Measurements from ENCODE around the gene ARFIP2. TPM values are rescaled to one million over a fixed set of nuclear protein-coding genes. Genes with fewer than 3 reads are reported as not detected.
A peak's percentile ranks its signal among the peaks of the same experiment; 100 is the strongest.

ARFIP2 gene
- total RNA-seq, 1 experiment from 2014 or later = 65.0 TPM

- no peak for TF ChIP-seq EZH2 (IDR thresholded peaks at IDR 0.05; ENCODE audit: borderline replicate concordance, low read depth, low read length, poor library complexity, severe bottlenecking)
- TF ChIP-seq CTCF (conservative IDR thresholded peaks at IDR 0.05; ENCODE audit: low read depth, low read length) = peak; percentile 84
- BruUV-seq (replicated peaks) = no TSS peak
- Histone ChIP-seq H3K4me1 (ENCODE audit: insufficient read depth, low read length, poor library complexity, severe bottlenecking) (peaks cover 4% of the 10 kb centered on the region), H3K27me3 (replicated peaks; ENCODE audit: insufficient read depth, low read depth, low read length, poor library complexity) (no peaks in the 10 kb centered on the region), H3K9me3 (ENCODE audit: low read depth, low read length, poor library complexity, severe bottlenecking) (no peaks in the 10 kb centered on the region), H3K27ac (ENCODE audit: low read depth, low read length, poor library complexity, severe bottlenecking) (no peak overlapping the region), H3K4me3 (ENCODE audit: low read depth, low read length, poor library complexity, severe bottlenecking) (no peak overlapping the region), H3K36me3 (ENCODE audit: insufficient read depth, low read length, poor library complexity, severe bottlenecking) (no peaks in the 10 kb centered on the region)
- intact Hi-C loops (cut with micrococcal nuclease; ENCODE audit: unreplicated experiment) = loop anchor here (2.0 kb wide), 1 partner anchor 20 kb away; the partner anchor contains the start of gene APBB1
- peak; percentile 75 for DNase-seq (ENCODE audit: low spot score)
- POLR2A ChIA-PET (ENCODE audit: low non-redundant PET) = no interaction called here
- CTCF ChIA-PET = interaction anchor here (0.5 to 1.0 kb wide), 4 partner anchors 30 to 60 kb away, joined by 3 to 6 read pairs (median 4); no protein-coding TSS in a partner anchor
These were observed 42.1 kb downstream of the ARFIP2 start for GRCh38 chr11:6438979-6439571.

GRCh38 chr11:6437993-6438392 lies 43.1 kb downstream of the ARFIP2 start:
- POLR2A ChIA-PET (ENCODE audit: low non-redundant PET) = no interaction called here
- H3K4me3 ChIP-seq (ENCODE audit: low read depth, low read length, poor library complexity, severe bottlenecking) = no peak overlapping the region
- DNase-seq (ENCODE audit: low spot score) = no peak
- no peak overlapping the region for H3K27ac ChIP-seq (ENCODE audit: low read depth, low read length, poor library complexity, severe bottlenecking)
- intact Hi-C loops (cut with micrococcal nuclease; ENCODE audit: unreplicated experiment) = loop anchor here (2.0 kb wide), 1 partner anchor 19 kb away; the partner anchor contains the start of gene APBB1
- H3K36me3 ChIP-seq (ENCODE audit: insufficient read depth, low read length, poor library complexity, severe bottlenecking) = no peaks in the 10 kb centered on the region
- TF ChIP-seq EZH2 (IDR thresholded peaks at IDR 0.05; ENCODE audit: borderline replicate concordance, low read depth, low read length, poor library complexity, severe bottlenecking) (no peak), CTCF (conservative IDR thresholded peaks at IDR 0.05; ENCODE audit: low read depth, low read length) (no peak)
- BruUV-seq (replicated peaks) = no TSS peak
- H3K9me3 ChIP-seq (ENCODE audit: low read depth, low read length, poor library complexity, severe bottlenecking) = no peaks in the 10 kb centered on the region
- H3K4me1 ChIP-seq (ENCODE audit: insufficient read depth, low read length, poor library complexity, severe bottlenecking) = peaks cover under 1% of the 10 kb centered on the region
- H3K27me3 ChIP-seq (replicated peaks; ENCODE audit: insufficient read depth, low read depth, low read length, poor library complexity) = no peaks in the 10 kb centered on the region
- CTCF ChIA-PET = no interaction called here

- intact Hi-C loops (cut with micrococcal nuclease; ENCODE audit: unreplicated experiment) = no loop called here
- Histone ChIP-seq H3K4me1 (ENCODE audit: insufficient read depth, low read length, poor library complexity, severe bottlenecking) (no peaks in the 10 kb centered on the region), H3K9me3 (ENCODE audit: low read depth, low read length, poor library complexity, severe bottlenecking) (no peaks in the 10 kb centered on the region), H3K4me3 (ENCODE audit: low read depth, low read length, poor library complexity, severe bottlenecking) (no peak overlapping the region), H3K27ac (ENCODE audit: low read depth, low read length, poor library complexity, severe bottlenecking) (no peak overlapping the region), H3K27me3 (replicated peaks; ENCODE audit: insufficient read depth, low read depth, low read length, poor library complexity) (no peaks in the 10 kb centered on the region), H3K36me3 (ENCODE audit: insufficient read depth, low read length, poor library complexity, severe bottlenecking) (no peaks in the 10 kb centered on the region)
- no peak for DNase-seq (ENCODE audit: low spot score)
- POLR2A ChIA-PET (ENCODE audit: low non-redundant PET) = no interaction called here
- TF ChIP-seq CTCF (conservative IDR thresholded peaks at IDR 0.05; ENCODE audit: low read depth, low read length) (no peak), EZH2 (IDR thresholded peaks at IDR 0.05; ENCODE audit: borderline replicate concordance, low read depth, low read length, poor library complexity, severe bottlenecking) (no peak)
- CTCF ChIA-PET = no interaction called here
- BruUV-seq (replicated peaks) = no TSS peak
These were observed 43.7 kb downstream of the ARFIP2 start for GRCh38 chr11:6437423-6437822.
